ENCODE measurements around the gene CHPF.

DNA sequence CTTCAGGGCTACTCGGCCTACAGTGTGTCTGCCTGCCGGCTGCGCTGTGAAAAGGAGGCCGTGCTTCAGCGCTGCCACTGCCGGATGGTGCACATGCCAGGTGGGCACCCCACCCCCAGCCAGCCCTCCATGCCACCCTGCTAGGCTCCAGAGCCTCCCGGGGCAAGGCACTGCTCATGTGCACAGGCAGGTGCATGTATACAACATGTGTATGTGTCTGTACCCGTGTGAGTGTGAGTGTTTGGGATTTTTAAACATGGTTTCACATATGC, 11.3 kb downstream of the CHPF start:
- TF ChIP-seq POLR2AphosphoS5 (IDR thresholded peaks at IDR 0.05; ENCODE audit: low read depth, low read length) (no peak), POLR2A (IDR thresholded peaks at IDR 0.05; ENCODE audit: low read depth, low read length) (no peak)
